ENCODE results near the gene BBOX1.
"Not testable (repeated sequence)": the region's sequence is repeated elsewhere in the genome, so short reads cannot be mapped to it uniquely, and the experiment has no call there.

The BBOX1 gene

GRCh38 chr11:27085605-27086004 lies 45.0 kb downstream of the BBOX1 start:
- DNase-seq: no peak

DNA sequence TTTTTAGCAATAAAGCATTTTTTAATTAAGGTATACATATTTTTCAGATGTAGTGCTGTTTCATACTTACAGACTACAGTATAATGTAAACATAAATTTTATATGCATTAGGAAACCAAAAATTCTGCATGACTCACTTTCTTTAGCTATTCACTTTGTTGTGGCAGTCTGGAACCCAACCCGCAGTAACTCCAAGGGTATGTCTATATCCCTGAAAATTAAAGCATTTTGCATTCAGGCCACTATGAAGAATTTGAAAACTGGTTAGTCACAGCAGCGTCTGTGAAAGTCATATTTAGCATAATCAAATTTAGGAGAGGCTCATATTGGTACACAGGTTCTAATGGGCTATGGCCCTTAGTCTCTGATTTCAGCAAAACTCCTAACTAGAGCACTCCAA lies 46.8 kb downstream of the BBOX1 start:
- peak; percentile 91 for DNase-seq

GRCh38 chr11:27088353-27088752 lies 47.7 kb downstream of the BBOX1 start:
- no peak for DNase-seq

- no peak for DNase-seq
These were observed 49.1 kb downstream of the BBOX1 start for GRCh38 chr11:27089746-27090145.

- not testable (repeated sequence) for DNase-seq
These were observed 49.8 kb downstream of the BBOX1 start for GRCh38 chr11:27090357-27090948.

GRCh38 chr11:27094120-27094519 lies 53.5 kb downstream of the BBOX1 start:
- DNase-seq: no peak

DNA sequence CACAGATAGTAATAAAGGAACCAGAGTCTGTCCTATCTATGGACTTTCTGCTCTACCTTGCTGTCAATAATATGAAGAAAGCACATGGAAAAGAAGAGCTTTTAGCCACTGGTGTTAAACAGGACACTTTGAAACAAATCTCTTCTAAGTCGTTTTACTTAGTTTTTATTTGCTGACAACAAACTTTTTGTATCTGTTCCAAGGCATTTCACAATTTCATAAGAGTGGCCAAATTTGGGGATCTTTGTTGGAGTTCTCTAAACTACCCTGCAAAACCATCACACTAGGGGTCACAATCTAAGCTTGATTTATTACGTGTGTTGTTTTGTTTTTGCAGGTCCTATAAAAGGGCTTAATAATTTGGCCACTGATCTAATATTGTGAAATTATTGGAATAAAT lies 54.4 kb downstream of the BBOX1 start:
- no peak for DNase-seq

DNA sequence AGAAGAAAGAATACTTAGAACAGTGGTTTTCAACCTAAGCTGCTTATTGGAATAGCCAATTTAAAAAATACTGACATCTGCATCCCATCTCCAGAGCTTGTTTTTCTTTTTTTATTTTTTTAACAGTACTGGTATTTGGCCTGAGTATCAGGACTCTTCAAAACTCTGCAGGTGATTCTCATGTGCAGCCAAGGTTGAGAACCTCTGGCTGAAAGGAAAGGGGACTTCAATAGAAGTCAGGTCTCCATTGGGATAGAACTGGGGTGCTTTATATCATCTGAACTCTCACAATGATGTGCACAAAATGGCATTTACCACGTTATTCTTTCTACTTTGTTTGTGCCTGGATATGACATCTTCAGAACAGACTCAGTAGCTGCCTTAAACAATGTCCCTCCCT lies 55.3 kb downstream of the BBOX1 start:
- no peak for DNase-seq

GRCh38 chr11:27097551-27097950 lies 56.9 kb downstream of the BBOX1 start:
- DNase-seq: no peak

- DNase-seq: no peak
These were observed 59.9 kb downstream of the BBOX1 start for GRCh38 chr11:27100534-27100933.

GRCh38 chr11:27107548-27107947 lies 66.9 kb downstream of the BBOX1 start:
- DNase-seq: no peak

GRCh38 chr11:27108809-27109208 lies 68.2 kb downstream of the BBOX1 start:
- no peak for DNase-seq

DNA sequence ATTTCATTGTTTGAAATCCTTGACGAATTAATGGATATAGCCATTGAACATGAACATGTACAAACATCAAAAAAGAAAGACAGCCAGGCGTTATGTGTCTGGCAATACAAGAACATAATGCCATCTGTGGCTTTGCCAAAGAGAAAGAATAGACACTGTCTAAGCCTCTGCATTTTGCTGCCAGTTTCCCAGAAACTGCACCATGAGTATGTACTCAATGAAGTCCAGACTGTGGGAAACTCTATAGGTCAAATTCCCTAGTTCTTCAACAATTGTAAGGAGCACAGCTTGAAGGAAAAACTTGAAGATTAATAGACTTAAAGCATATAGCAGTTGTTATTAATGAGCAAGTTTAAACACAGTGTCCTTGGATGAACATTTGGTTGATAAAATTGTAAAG lies 71.3 kb downstream of the BBOX1 start:
- DNase-seq: no peak

DNA sequence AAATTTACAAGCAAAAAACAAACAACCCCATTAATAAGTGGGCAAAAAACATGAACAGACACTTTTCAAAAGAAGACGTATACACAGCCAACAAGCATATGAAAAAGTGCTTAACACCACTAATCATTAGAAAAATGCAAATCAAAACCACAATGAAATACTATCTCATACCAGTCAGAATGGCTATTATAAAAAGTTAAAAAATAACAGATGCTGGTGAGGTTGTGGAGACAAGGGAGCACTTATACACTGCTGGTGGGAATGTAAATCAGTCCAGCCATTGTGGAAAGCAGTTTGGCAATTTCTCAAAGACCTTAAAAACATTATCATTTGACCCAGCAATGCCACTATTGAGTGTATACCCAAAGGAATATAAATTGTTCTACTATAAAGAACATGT lies 72.3 kb downstream of the BBOX1 start:
- DNase-seq: peak; percentile 30

DNA sequence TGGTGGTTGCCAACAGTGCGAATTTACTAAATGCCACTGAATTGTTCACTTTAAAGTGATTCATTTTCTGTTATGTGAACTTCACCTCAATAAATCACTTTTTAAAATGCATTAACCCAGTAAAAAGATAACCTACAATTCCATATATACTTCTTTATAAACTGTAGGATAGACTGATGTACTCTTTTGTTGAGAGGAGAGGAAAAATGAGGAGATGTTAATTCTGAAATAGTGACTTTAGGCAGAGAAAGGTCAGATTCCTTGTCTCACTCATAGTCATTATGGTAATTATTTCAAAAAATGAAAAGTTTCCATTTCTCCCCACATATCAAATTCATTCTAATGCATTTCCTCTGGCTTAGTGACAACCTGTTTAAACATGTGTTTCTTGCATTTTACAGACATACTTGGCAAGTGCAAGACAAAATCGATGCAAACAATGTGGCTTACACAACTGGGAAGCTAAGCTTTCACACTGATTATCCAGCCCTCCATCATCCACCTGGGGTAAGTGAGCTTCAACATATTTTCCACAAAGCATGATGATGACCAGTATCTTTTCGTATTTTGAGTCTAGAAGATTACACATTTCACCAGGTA lies 74.5 kb downstream of the BBOX1 start:
- DNase-seq: peak; percentile 19

DNA sequence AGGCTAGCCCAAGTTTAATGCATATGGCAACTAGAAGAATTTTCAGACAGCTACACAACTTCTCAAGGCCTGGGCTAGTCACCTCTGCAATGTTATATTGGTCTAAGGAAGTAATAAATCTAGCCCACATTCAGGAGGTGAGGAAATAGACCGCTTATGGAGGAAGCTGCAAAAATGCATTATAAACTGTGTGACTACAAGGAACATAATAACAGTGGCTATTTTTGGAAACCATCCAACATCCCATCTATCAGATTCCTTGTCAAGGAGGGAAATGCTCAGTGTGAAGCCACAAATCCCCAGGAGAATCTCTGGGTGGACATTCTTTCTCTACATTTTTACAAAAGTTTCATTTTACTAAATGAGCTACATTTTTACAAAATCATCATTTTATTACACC lies 76.1 kb downstream of the BBOX1 start:
- DNase-seq: peak; percentile 97

DNA sequence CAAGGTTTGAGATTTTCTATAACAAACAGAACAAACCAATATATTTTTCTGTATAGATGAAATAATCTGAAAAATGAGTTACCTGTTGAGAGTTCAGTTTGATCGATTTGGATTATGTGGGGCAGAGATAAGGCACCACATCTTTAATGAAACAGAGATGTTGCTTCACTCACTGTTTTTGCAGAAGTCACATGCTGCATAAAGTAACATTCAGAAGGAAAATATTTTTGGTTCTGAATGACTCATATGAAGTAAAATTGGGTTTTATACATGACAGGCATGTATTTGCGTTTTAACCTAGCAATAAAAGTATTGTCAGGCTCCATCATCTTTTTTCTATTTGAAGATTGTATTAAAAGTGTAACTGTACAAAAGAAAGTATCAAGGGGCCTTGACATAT lies 77.8 kb downstream of the BBOX1 start:
- peak; percentile 36 for DNase-seq

GRCh38 chr11:27118949-27119348 lies 78.3 kb downstream of the BBOX1 start:
- DNase-seq: no peak

GRCh38 chr11:27119396-27119795 lies 78.8 kb downstream of the BBOX1 start:
- DNase-seq: no peak

DNA sequence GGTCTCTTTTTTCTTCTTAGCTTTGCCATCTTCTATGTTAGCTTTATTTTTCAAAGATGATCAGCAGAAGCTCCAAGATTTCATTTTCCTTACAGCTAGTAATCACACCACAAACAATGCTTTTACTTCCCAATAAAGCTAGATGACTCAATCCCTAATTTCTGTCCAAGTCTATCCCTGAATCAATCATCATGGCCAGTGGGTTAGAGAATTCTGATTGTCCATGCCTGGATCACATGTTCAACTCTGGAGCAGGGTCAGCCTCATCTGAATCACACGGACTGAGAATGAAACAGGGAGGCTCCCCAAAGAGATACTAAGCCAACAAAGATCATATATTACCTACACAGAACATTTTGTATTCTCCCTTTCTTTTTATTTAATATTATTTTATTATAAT lies 79.6 kb downstream of the BBOX1 start:
- DNase-seq: peak; percentile 26

DNA sequence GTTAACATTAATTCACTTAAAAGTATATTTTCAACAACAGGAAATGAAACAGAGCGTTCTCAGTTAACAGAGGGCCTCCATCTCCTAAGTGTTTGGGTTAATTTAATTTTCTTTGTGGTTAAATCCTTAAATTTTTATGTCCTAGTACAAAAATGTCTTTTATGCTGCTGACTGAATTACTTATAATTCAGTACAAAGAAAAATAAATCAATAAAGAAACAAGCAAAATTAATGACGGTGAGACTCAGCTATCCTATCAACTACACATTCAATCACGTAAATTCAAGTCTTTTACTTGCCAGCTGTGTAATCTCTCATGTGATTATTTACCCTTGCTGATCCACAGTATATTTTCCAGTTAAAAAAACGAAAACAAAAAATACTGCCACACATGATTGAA lies 81.4 kb downstream of the BBOX1 start:
- no peak for DNase-seq

- peak; percentile 43 for DNase-seq
These were observed 84.1 kb downstream of the BBOX1 start for GRCh38 chr11:27124514-27125264.

GRCh38 chr11:27129686-27130085 lies 89.1 kb downstream of the BBOX1 start:
- DNase-seq: peak; percentile 29

- no peak for DNase-seq
These were observed 90.2 kb downstream of the BBOX1 start for GRCh38 chr11:27130806-27131205.
